Gastrocnemius medialis (tissue), 4 donors: ENCODE data around the gene SPACA6.

Experiments used
- POLR2A ChIP-seq, 2 donors: fragments of 450-650 bp; IDR thresholded peaks; one replicate each; pipeline ENCODE4 v1.6.1; 2017; ENCODE audit warnings: antibody characterized with exemption in 2 of 2, mild to moderate bottlenecking in 2 of 2, moderate library complexity in 2 of 2
- TF ChIP-seq, protein P1 (sequence below), 5 experiments: fragments of 450-650 bp in 3 of 5; fragments of 200-600 bp in 2 of 5; sonication (generic) in 2 of 5; IDR thresholded peaks in 4 of 5; conservative IDR thresholded peaks in 1 of 5; 1 replicate in 4 of 5; 2 replicates in 1 of 5; pipeline ENCODE4 v1.5.1; 2016 to 2019; ENCODE audit warnings: antibody characterized with exemption in 5 of 5, mild to moderate bottlenecking in 3 of 5, moderate library complexity in 3 of 5

DNA sequence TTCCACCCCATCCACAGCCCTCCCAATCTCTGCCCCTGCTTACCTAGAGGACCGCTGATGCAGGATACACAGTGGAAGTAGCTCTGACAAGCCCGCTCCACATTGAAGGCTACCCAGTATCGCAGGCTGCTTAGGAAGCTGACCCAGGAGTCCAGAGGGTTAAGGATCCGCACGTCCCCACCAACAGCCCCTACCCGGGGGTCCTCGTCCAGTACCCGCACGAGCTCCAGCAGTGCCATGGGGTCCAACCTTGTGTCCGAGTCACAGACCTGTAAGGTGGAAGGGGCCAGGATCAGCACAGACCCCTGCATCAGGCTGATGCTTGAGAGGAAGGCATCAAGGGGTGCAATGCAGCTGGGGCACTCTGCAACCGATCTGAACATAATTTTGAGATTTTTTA is 23.8 kb downstream of the SPACA6 start:
- TF ChIP-seq, protein P1, sequence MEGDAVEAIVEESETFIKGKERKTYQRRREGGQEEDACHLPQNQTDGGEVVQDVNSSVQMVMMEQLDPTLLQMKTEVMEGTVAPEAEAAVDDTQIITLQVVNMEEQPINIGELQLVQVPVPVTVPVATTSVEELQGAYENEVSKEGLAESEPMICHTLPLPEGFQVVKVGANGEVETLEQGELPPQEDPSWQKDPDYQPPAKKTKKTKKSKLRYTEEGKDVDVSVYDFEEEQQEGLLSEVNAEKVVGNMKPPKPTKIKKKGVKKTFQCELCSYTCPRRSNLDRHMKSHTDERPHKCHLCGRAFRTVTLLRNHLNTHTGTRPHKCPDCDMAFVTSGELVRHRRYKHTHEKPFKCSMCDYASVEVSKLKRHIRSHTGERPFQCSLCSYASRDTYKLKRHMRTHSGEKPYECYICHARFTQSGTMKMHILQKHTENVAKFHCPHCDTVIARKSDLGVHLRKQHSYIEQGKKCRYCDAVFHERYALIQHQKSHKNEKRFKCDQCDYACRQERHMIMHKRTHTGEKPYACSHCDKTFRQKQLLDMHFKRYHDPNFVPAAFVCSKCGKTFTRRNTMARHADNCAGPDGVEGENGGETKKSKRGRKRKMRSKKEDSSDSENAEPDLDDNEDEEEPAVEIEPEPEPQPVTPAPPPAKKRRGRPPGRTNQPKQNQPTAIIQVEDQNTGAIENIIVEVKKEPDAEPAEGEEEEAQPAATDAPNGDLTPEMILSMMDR (IDR thresholded peaks at IDR 0.05 in 4 of 5, conservative IDR thresholded peaks at IDR 0.05 in 1 of 5): no peak
- TF ChIP-seq POLR2A (IDR thresholded peaks at IDR 0.05): no peak
